ENCODE measurements around the gene AMOTL1. TPM values are rescaled to one million over a fixed set of nuclear protein-coding genes. Genes with fewer than 3 reads are reported as not detected.

Gene AMOTL1
- total RNA-seq, 1 donor from 2014 or later = 57.2 TPM

DNA sequence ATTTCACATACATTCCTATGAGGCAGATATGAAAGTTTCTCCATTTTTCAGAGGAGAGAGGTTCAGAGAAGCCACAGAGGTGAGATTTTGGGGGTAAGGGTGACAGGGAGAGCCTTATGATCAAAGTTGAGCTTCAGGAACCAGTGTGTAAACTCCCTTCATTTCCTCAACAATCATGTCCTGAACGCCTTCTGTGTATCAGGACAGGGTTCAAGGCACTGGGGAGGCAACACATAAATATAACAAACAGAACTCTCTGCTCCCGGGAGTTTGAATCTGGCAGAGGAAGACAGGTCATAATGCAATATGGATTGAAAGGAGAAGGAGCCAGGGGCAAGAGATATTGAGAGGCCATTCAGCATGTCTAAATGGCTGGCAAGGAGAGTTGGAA is 28.0 kb downstream of the AMOTL1 start:
- Histone ChIP-seq H3K4me3 (no peak overlapping the region), H3K27me3 (ENCODE audit: low read depth) (no peaks in the 10 kb centered on the region), H3K36me3 (peaks cover 20% of the 10 kb centered on the region), H3K9me3 (no peaks in the 10 kb centered on the region), H3K27ac (no peak overlapping the region), H3K4me1 (peaks cover 47% of the 10 kb centered on the region)
- intact Hi-C loops (cut with DNase I) = no loop called here
- no peak for DNase-seq
- TF ChIP-seq, protein P1, sequence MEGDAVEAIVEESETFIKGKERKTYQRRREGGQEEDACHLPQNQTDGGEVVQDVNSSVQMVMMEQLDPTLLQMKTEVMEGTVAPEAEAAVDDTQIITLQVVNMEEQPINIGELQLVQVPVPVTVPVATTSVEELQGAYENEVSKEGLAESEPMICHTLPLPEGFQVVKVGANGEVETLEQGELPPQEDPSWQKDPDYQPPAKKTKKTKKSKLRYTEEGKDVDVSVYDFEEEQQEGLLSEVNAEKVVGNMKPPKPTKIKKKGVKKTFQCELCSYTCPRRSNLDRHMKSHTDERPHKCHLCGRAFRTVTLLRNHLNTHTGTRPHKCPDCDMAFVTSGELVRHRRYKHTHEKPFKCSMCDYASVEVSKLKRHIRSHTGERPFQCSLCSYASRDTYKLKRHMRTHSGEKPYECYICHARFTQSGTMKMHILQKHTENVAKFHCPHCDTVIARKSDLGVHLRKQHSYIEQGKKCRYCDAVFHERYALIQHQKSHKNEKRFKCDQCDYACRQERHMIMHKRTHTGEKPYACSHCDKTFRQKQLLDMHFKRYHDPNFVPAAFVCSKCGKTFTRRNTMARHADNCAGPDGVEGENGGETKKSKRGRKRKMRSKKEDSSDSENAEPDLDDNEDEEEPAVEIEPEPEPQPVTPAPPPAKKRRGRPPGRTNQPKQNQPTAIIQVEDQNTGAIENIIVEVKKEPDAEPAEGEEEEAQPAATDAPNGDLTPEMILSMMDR (IDR thresholded peaks at IDR 0.05) = no peak
- ATAC-seq = no peak

DNA sequence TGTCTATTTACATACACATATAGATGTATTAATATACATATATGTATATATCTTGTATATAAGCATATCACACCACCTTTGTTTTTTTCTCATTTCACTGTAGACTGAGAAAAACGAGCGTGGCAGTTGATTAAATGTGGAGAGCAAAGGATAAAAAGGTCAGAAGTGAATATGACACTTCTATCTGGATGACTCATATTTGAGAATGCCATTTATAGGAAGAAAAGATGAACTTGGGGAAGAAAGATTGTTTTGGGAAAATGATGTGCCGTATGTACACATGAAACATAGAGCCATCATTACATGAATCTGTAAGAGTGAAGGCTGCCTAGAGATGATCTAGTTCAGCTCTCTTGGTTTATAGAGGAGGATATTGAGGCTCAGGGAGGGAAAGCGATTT is 28.7 kb downstream of the AMOTL1 start:
- Histone ChIP-seq H3K27ac (no peak overlapping the region), H3K9me3 (no peaks in the 10 kb centered on the region), H3K4me3 (no peak overlapping the region), H3K27me3 (ENCODE audit: low read depth) (no peaks in the 10 kb centered on the region), H3K36me3 (peaks cover 26% of the 10 kb centered on the region), H3K4me1 (peaks cover 47% of the 10 kb centered on the region)
- intact Hi-C loops (cut with DNase I) = no loop called here
- TF ChIP-seq, protein P1 (IDR thresholded peaks at IDR 0.05) = no peak
- ATAC-seq (no peak), DNase-seq (no peak)

DNA sequence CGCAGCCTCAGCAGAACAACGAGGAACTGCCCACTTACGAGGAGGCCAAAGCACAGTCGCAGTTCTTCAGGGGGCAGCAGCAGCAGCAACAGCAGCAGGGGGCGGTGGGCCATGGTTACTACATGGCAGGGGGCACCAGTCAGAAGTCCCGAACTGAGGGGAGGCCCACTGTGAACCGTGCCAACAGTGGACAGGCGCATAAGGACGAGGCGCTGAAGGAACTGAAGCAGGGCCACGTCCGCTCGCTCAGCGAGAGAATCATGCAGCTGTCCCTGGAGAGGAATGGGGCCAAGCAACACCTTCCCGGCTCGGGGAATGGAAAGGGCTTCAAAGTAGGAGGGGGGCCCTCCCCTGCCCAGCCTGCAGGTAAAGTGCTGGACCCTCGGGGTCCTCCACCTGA is 31.6 kb downstream of the AMOTL1 start:
- H3K27me3 ChIP-seq (ENCODE audit: low read depth) = no peaks in the 10 kb centered on the region
- TF ChIP-seq, protein P1 (IDR thresholded peaks at IDR 0.05) = no peak
- DNase-seq = no peak
- H3K4me1 ChIP-seq = peaks cover 28% of the 10 kb centered on the region
- H3K27ac ChIP-seq = no peak overlapping the region
- H3K4me3 ChIP-seq = no peak overlapping the region
- peaks cover 41% of the 10 kb centered on the region for H3K36me3 ChIP-seq
- ATAC-seq = peak in 1 of 2 donors; percentile 5
- no peaks in the 10 kb centered on the region for H3K9me3 ChIP-seq
- intact Hi-C loops (cut with DNase I) = no loop called here

DNA sequence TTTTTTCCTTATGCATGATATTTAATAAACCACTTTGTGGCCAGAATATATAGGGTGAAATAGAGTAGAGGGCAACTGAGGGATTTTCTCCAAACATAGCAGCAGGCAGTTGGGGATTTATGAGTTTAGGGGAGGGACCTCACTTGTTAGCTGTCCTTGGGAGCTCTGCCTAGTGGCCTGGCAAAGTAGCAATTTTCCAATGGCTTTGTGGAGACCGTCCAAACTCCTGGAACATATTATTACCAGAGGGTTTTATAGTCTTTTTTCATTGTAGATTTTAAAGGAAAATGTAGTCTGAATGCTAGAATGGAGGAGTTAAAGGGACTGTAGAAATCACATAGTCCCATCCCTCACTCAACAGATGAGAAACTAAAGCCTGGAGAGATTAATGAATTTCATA is 32.3 kb downstream of the AMOTL1 start:
- no peaks in the 10 kb centered on the region for H3K9me3 ChIP-seq
- no peak overlapping the region for H3K27ac ChIP-seq
- ATAC-seq (no peak), DNase-seq (no peak)
- no peak overlapping the region for H3K4me3 ChIP-seq
- H3K36me3 ChIP-seq = peaks cover 47% of the 10 kb centered on the region
- H3K4me1 ChIP-seq = peaks cover 28% of the 10 kb centered on the region
- H3K27me3 ChIP-seq (ENCODE audit: low read depth) = no peaks in the 10 kb centered on the region
- TF ChIP-seq, protein P1 (IDR thresholded peaks at IDR 0.05) = no peak
- intact Hi-C loops (cut with DNase I) = no loop called here

DNA sequence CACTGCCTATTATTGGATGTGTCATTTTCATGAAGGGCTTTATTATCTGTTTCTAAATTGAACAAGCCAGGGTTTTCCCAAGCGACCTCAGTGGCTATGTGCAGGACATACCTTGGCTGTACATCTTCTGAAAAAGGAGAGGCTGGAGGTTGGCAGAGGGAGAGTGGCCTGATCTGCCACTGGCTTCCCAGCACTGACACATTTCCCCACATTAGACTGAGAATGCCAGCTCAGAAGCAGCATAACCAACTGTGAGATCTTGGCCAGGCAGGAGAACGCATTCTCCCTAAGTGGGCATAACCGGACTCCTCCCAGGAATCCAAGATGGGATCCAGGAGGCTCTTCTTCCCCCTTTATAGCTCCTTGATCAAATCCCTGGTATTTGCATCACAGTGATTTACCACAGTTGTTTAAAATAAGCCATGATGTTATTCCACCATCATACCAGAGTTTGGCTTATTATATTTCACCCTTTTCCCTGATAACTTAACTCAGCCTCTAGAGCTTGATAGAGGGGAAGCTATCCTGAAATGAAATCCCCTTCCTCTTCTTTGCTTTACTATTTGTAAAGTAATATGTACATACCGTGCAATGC is 33.8 kb downstream of the AMOTL1 start:
- DNase-seq (no peak), ATAC-seq (no peak)
- Histone ChIP-seq H3K9me3 (no peaks in the 10 kb centered on the region), H3K27ac (no peak overlapping the region), H3K4me1 (peaks cover 27% of the 10 kb centered on the region), H3K27me3 (ENCODE audit: low read depth) (no peaks in the 10 kb centered on the region), H3K36me3 (peaks cover 53% of the 10 kb centered on the region), H3K4me3 (no peak overlapping the region)
- intact Hi-C loops (cut with DNase I) = no loop called here
- TF ChIP-seq, protein P1 (IDR thresholded peaks at IDR 0.05) = no peak

All from lower lobe of right lung (tissue), 2 donors.